GM19438 (cell line): ENCODE results near the gene PTEN.
A peak's percentile ranks its signal among the peaks of the same experiment; 100 is the strongest.
"Not testable (repeated sequence)": the region's sequence is repeated elsewhere in the genome, so short reads cannot be mapped to it uniquely, and the experiment has no call there.

Source experiments
- ATAC-seq: cut with Tn5 transposase; IDR thresholded peaks from one replicate; pipeline ENCODE4 v1.9.1; 2021; ENCODE audit warnings: low read depth; ENCODE audit not compliant: unreplicated experiment

Gene PTEN

DNA sequence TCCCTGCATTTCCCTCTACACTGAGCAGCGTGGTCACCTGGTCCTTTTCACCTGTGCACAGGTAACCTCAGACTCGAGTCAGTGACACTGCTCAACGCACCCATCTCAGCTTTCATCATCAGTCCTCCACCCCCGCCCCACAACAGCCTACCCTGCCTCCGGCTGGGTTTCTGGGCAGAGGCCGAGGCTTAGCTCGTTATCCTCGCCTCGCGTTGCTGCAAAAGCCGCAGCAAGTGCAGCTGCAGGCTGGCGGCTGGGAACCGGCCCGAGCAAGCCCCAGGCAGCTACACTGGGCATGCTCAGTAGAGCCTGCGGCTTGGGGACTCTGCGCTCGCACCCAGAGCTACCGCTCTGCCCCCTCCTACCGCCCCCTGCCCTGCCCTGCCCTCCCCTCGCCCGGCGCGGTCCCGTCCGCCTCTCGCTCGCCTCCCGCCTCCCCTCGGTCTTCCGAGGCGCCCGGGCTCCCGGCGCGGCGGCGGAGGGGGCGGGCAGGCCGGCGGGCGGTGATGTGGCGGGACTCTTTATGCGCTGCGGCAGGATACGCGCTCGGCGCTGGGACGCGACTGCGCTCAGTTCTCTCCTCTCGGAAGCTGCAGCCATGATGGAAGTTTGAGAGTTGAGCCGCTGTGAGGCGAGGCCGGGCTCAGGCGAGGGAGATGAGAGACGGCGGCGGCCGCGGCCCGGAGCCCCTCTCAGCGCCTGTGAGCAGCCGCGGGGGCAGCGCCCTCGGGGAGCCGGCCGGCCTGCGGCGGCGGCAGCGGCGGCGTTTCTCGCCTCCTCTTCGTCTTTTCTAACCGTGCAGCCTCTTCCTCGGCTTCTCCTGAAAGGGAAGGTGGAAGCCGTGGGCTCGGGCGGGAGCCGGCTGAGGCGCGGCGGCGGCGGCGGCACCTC, at the start of gene PTEN, which contains the start of gene KLLN:
PTEN (plus strand) TSS at position 573 of the 891 bp plus-strand sequence. CDS start 845 bp downstream, outside the sequence.
KLLN (minus strand) TSS at position 481 of the 891 bp plus-strand sequence. CDS start 1,046 bp downstream, outside the sequence.
- ATAC-seq, result peak; percentile 31

DNA sequence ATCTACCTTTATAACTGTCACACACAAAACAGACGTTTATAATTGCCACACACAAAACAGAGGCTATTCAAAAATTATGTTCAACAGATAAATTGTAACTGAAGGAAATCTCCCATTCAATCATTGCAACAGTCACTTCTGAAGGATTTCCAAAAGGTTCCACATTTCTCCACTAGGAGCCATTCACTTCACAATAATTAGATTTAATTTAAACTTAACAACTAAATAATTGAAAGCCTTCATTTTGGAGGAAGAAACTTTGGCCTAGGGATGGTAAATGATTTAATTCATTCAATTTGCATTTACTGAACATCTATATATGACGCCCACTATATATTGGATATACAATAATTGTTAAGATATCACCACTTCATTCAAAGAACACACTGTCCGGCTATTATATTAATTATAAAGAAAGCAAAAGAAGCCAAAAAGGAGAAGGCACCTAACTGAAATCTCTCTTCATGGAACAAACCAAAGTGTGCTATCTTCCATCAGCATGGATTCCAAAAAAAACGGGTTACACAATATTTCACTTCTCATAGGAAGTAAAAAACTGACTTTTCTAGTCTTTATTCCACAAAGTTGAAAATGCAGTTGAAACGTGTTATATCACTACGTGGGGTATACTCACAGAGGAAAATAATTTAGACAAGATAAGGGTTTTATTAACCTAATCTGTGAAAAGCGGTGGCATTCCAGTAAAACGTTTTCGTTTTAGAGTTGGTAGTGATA, 47.1 kb upstream of the PTEN start:
- no peak for ATAC-seq

DNA sequence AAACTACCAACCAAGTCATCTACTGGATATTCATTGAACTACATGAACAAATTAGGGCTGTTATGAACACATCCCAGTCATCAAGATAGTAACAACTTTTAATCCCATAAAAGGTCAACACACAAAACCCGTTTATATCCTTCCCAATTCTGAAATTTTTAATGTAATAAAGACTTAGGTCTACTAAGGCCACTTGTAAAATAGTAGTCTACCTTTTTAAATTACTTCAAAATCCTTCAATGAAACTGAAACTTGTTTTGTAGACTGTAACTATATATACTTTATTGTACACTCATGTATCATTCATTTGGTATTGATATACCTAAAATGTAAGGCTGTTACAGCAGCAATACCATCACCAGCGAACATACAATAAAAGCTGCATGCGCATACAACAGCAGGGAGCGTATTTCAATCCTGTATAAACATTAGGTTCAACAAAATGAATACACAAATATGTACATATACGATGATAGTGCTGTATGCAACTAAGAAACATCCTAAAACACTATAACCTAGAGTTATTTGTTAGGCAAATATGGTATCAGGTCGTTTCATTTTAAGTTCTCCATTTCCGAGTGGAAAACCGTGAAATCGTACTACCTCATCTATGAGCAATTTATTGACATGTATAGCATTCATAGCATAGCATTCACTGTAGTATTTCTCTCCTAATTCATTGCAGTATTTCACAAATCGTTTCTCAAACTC, 46.4 kb upstream of the PTEN start:
- ATAC-seq, result peak; percentile 2

DNA sequence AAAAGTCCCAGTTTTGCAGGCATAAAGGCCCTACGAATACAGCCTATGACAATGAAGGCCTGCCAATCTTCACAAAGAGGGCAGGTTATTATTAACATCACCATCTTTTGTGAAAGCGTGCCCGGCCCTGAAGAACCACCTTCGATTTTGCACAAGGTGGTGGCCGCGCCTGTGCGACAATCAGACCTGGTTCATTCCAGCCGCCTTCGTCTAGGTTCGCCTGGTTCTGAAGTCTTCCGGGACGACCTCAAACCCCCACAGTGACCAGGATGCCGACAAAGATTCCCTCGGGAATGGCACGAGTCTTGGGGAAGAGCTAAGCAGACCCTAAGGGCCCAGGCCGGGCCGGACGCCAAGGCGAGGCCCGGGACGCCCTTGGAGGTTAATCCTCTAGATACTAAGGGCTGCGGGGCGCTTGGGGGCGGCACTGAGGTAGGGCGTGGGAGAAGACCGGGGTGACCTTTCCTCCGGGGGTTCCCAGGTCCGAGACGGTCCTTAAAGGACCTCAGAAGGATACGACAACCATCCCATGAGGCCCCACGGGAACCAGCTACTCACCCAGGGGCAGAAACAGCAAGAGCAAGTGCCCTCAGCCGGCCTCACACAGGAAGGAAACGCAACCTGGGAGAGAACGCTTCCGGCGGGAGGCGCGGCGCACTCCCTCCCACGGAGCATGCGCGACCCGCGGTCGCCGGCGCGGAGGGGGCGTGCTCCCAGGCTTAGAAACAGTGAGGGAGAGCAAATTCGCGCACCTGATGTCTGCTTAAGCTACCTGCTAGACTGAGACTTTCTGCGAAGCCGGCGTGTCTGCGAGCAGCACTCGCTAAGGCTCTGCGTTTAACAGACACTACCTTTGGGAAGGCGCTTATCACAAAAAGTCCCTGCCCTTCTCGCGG, 45.6 kb upstream of the PTEN start, which contains the start of gene ATAD1:
ATAD1 (minus strand) TSS at position 618 of the 896 bp plus-strand sequence. CDS start 3,627 bp downstream, outside the sequence.
- ATAC-seq, result peak; percentile 81

DNA sequence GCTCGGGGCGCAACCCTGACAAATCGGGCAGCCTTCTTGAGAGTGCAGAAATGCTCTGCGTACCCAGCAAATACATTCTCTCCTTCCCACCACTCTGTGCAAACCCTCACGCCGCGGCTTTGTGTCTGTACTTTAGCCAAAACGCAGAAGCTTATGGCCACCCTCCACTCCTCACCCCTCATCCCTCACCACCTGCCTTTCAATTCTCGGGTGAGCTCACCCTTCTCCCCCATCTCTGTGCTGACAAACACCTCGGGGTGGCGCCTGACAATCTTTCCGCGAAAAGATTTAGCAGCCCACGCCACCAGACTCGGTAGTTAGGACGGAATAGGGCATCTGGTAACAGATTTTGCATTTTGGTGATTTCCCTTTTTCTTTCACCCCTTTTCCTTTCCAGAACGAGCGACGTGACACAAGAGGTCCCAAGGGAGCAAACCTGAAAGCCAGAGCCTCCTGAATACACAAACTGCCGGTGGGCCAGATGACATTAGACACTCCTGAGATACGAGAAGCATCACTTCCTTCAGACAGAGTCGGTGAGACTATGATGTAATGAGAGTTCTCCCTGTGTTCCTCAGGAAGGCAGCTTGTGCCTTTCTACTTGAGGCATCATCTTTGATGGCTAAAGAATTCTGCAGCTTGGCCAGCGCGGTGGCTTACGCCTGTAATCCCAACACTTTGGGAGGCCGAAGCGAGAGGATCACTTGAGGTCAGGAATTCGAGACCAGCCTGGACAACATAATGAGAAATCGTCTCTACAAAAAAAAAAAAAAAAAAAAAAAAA, 44.7 kb upstream of the PTEN start:
- peak; percentile 55 for ATAC-seq

DNA sequence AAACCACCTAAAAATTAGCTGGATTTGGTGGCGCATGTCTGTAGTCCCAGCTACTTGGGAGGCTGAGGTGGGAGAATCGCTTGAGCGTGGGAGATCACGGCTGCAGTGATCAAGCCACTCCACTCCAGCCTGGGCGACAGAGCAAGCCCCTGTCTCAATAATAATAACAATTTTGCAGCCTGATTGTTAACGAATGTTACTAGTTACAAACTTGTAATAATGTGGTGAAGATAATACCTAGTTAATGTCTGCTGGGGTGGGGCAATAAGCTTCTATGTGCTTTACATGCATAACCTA, 44.2 kb upstream of the PTEN start:
- ATAC-seq, result no peak

DNA sequence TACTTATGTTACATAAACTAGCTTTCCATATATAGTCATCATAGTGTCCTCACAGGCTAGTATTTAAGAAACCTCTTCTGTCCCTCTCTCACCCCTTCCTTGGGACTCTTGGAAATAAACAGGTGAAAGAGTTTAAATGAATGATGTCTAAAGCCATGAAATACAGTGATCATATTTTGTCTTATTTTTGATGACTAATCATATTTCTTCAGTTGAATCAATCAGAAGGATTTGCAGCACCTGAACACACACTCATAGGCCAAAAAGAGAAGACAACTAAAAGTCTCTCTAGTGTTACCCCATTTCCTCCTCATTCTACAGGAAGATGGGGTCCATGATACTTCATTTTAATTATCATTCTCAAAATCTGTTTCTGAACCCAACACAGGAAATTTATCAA, 36.8 kb upstream of the PTEN start:
- ATAC-seq, result no peak

DNA sequence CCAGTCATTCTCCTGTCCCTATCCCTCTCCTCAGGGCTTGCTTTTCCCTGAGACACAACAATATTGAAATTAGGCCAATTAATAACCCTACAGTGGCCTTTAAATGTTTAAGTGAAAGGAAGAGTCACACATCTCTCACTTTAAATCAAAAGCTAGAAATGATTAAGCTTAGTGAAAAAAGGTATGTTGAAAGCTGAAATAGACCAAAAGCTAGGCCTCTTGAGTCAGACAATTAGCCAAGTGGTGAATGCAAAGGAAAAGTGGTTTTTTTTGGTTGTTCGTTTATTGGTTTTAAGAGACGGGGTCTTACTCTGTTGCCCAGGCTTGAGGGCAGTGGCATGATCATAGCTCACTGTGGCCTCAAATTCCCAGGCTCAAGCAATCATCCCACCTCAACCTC, 35.7 kb upstream of the PTEN start:
- no peak for ATAC-seq

DNA sequence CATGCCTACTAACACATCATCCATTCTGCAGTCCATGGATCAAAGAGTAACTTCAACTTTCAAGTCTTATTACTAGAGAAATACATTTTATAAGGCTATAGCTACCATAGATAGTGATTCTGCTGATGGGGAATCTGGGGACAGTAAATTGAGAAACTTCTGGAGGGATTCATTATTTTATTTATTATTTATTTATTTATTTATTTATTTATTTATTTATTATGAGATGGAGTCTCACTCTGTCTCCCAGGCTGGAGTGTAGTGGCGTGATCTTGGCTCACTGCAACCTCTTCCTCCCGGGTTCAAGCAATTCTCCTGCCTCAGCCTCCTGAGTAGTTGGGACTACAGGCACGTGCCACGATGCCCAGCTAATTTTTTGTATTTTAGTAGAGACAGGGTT, 34.4 kb upstream of the PTEN start:
- ATAC-seq, result not testable (repeated sequence)

DNA sequence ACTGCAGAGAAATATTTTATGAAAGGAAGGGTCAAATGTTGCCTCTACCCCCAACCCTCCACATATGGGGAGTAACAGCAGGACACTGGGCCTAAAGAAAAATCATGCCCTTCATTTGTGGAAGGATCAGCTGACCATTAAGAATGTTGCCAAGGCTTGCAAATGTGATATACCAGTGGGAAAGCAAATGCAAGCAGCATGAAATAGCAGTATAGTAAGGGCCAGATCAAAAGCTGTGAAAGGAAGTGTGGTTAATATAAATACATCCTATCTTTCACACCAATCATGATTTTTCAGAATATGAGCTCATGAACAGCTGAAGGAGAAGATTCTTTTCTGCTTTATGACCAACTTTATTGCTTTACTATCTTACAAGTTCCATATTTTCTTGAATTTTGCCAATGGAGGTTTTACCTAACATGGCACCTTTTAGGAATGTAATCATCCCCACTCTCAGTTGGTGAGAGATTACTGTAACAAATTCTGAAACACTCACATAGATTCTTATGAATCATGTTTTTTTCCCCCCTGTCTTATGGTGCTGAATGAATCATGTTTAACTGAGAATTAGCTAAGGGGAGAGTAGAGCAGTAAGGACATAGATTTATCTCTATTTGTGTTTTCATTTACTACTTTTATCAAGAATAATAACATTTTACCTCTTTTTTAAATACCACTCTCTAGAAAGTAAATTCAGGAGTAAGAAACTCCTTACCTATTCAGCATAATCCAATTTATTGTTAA, 33.3 kb upstream of the PTEN start:
- no peak for ATAC-seq

DNA sequence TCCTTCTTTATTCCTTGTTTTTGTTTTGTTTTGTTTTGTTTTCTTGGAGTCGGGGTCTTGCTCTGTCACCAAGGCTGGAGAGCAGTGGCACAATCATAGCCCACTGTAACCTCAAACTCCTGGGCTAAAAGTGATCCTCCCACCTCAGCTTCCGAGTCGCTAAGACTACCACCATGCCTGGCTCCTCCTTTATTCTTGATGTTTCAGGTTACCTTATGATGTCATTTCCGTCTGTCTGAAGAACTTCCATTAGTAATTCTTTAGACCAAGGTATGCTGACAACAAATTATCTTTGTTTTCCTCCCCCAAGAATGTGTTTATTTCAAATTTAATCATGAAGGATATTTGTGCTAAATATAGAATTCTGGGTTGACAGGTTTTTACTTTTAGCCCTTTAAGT, 27.3 kb upstream of the PTEN start:
- ATAC-seq, result no peak

DNA sequence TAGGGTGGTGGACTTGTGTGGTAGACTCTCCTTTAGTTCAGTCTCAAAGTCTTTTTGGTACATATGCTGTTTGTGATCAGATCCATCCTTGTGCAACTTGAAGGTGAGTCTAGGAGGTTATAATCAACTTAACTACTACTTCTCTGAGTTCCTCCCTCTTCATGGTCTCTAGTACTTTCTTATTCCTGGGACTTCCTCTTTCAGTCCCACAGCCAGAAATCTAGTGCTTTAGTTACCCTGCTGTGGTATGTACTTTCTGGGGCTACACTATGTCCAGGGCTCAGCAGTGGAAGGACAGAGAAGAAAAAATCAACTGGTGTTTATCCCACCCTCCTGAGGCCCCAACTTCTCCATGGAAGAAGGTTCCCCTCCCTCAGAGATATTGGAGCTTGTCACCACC, 26.0 kb upstream of the PTEN start:
- ATAC-seq, result no peak

DNA sequence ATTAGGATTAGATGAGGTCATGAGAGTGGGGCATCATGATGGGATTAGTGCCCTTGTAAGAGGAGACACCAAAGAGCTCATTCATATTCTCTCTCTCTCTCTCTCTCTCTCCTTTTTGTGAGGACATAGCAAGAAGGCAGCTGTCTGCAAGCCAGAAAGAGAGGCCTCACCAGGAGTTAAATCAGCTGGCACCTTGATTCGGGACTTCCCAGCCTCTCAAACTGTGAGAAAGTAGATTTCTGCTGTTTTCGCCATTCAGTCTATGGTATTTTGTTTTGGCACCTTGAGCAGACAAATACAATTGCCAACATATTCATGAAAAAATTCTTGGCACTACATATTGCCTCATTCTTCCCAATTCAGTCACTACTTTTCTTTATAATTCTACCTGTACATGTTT, 24.8 kb upstream of the PTEN start:
- ATAC-seq, result no peak

DNA sequence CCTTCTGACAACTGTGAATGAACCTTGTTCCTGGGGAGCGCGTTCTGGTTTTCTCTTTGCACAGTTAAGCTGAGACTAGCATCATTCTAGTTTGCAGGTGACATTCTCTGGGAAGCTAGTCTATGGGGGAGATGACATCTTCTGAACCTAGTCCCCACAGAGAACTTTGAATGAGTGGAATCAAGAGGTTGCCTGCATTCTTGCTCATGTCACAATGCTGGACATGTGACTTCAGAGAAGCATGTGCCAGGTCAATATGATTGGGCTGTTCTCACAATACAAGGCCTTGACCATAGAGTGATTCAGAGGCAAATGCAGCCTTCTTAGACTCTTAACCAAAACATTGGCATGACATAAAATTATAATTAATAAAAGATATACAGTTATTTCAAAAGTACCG, 22.2 kb upstream of the PTEN start:
- no peak for ATAC-seq

DNA sequence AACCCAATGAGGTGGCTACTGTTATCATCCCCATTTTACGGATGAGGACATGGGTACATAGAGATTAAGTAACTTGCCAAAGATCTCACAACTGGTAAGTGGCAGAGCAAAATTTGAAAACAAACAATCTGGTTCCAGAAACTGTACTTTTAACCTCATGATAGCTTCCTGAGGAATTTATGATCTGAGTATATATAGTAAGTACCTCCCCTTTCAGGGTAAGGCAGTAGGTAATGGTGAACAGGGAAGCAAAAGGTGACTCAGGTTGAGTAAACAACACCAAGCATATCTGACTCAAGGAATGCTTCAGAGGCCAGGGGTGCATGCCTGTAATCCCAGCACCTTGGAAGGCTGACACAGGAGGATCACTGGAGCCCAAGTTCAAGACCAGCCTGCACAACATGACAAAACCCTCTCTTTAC, 21.2 kb upstream of the PTEN start:
- ATAC-seq, result no peak

DNA sequence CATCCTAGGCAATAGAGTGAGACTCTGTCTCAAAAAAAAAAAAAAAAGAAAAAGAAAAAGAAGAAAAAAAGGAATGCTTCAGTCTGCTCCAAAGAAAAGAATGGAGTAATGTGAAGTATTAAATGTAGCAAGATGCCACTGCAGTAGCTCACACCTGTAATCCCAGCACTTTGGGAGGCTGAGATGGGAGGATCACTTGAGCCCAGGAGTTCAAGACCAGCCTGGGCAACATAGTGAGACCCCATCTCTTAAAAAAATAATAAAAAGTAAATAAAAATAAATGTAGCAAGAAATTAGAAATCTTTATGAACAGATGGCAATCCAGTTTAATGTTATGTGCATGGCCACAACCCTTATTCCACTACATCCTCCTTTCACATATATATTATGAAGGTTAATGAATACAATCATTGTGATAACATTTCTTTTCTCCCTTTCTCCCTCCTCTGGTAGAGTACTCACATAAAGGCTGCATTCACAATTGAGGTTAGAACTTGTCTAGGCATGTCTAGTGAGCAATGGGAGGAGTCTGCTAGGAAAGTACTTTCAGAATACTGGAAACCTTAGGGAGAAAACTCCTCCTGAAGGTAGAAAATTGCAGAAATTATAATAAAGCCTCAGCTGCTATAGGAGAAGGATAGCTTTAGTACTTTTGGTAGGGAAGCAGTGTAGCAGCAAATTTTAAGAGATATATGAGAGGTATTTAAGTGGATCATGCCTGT, 20.5 kb upstream of the PTEN start:
- ATAC-seq, result no peak

DNA sequence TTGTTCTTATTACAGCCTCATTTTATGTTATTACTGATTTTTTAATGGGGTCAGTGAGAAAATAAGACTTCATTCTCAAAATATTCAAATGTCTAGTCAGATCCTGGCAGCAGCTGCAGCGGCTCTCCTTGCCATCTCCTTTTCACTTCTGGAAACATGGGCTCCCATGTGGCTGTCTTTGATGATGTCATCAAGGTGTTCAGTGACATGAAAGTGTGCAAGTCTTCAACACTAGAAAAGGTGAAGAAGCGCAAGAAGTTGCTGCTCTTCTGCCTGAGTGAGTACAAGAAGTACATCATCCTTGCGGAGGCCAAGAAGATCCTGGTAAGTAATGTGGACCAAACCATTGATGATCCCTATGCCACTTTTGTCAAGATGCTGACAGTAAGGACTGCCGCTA, 19.7 kb upstream of the PTEN start:
- ATAC-seq, result no peak
